GM19328 (cell line): ENCODE results near the gene IGFBPL1.
"Not testable (repeated sequence)": the region's sequence is repeated elsewhere in the genome, so short reads cannot be mapped to it uniquely, and the experiment has no call there.

Experiments
- ATAC-seq: cut with Tn5 transposase; IDR thresholded peaks from one replicate; pipeline ENCODE4 v1.9.1; 2021; ENCODE audit warnings: mild to moderate bottlenecking, moderate library complexity; ENCODE audit not compliant: unreplicated experiment

Gene IGFBPL1

DNA sequence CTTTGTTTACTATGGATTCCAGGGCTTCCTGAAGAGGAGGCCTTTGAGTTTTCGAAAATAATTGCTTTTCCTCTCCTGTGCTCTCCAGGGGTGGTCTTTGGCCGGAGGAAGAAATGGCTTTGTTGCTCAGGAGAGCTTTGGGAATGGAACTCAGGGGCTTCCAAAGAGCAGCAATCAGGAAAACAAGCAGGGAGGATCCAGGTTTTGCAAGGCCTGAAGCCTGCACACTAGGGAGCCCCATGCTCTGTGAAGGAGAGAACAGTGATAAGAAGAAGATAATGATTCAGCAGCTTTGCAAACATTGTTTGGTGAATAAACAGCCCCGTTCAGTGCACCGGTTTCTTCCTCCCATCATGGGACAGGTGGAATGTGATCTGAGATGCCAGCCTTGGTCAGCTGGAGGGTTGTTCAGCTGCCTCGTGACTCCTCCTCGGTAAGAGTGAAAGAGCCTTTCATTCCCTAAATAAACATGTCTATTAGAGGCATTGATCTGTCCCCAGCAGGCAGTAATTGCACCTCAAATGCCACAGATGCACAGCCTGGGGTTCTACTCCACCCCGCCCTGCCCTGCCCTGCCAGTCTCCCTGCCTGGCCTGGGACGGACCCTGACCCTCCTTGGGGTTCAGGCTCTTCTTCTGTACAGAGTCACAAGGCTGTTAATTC is 43.3 kb downstream of the IGFBPL1 start:
- ATAC-seq: no peak

DNA sequence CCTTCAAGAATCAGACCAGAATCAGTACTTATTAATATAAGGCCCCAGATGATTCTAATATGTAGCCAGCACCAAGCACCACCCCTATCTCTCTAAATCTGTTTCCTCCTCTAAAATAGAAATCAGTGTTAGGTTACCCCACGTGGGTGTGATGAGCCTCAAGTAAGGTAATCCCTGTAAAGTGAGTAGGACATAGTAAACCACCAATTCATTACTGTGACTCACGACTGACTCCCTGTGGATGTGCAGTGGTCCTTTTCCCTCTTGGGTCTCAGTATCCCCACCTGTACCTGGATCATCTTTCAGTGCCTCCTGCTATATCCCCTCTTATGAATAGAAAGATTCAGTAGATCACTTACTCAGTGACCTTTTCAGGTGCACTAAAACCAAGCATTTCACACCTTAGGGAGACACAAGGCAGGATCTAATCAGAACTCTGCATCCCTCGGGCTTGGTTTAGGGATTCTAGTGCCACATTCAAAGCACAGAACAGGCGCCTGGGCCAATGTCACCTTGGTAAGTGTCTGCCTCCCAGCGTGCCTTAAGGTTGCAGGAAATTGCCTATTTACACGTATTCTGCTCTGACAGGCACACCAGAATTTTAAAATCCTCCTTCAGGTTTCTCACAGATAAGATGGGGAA is 43.9 kb downstream of the IGFBPL1 start:
- no peak for ATAC-seq

DNA sequence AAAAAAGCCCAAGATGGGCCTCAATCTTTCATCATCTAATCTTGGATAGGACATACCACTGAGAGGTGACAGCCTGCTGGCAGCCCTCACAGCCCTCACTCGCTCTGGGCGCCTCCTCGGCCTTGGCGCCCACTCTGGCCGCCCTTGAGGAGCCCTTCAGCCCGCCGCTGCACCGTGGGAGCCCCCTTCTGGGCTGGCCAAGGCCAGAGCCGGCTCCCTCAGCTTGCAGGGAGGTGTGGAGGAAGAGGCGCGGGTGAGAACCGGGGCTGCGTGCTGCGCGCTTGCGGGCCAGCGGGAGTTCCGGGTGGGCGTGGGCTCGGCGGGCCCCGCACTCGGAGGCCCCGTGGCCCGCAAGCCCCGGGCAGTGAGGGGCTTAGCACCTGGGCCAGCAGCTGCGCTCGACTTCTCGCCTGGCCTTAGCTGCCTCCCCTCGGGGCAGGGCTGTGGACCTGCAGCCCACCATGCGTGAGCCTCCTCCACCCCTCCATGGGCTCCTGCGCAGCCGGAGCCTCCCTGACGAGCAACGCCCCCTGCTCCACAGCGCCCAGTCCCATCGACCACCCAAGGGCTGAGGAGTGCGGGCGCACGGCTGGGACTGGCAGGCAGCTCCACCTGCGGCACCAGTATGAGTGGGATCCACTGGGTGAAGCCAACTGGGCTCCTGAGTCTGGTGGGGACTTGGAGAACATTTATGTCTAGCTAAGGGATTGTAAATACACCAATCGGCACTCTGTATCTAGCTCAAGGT is 46.7 kb downstream of the IGFBPL1 start:
- not testable (repeated sequence) for ATAC-seq

DNA sequence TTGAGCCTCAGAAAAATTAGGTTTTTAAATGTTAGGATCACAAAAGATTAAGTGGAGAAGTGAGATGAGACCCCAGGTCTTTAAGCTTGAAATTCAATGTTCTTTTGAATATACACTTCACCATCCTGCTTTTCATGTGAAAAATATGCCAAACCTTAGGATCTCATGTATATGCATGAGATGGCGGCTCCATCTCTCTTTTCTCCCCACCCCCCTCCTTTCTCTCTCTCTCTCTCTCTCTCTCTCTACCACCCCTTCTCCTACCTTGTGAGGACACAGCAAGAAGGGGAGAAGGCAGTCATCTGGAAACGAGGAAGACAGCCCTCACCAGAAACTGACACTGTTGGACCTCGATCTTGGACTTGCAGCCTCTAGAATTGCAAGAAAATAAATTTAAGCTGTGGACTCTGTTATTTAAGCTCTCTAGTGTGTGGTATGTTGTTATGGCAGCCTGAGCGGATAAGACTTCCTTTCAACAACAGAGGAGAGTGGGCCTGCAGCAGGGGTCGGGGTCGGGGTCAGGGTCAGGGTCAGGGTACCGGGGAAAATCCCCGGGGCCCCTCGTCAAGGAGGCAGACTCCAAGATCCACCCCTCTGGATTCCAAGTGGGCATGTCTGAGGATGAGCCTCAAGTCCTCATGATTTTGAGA is 48.1 kb downstream of the IGFBPL1 start:
- no peak for ATAC-seq

DNA sequence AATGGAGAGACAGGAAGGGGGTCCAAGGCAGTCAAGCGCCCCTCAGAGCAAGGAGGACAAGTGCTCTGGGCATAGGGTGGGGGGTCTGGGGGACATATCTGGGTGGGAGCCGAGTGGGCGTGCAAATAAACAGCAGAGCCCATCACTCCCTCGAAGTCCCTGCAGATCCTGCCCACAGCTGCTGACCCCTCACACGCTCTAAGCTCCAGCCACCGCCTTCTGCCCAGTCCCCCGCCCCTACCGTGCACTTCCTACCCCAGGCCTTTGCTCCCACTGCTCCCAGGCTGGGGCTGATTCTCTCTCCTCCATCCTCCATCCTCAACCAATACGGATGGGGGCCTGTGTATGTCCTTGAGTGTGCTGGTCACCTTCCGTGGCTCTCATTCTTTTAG is 48.7 kb downstream of the IGFBPL1 start:
- ATAC-seq: no peak

DNA sequence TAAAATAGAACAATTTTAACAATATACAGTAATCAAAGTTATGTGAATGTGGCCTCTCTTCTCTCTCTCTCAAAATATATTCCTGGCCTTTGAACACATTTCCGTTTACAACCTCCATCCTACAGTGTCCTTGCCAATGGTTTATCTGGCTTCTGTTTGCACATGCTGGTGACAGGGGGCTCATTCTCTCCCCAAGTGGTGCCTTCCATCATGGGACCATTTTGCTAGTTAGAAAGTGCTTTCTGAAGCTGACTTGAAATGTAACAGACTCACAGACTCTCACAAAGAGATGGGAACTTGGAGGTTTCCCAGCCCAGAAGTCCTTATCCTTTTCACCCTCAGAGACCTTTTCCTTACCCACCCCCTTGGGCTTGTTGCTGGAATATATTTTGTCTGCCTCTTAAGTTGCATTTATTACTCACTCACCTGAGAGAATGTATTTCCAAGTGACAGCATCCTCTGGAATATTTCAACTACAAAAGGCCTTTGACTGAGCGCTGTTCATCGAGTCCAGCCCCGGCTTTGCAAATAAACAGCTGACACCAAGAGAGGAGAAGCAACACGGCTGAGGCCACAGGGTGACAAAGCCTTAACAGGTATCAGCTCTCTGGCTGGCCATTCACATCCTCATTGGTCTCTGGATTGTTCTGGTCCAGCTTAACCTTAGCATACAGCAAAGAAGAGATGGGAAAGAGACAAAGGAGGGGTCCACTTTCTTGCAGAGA is 49.2 kb downstream of the IGFBPL1 start:
- ATAC-seq: no peak

DNA sequence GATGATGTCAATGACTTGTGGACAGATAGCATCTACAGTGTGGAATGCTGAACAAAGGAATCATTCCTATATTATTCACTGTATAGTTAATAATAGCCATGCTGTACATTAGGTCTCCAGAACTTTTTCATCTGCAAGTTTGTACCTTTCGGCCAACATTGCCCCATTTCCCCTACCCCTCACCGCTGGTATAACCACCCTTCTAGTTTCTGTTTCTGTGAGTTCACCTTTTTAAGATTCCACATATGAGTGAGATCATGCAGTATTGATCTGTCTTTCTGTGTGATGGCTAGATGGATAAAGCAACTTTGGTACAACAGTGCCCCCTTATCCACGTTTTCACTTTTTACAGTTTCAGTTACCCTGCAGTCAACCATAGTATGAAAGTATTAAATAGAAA is 50.6 kb downstream of the IGFBPL1 start:
- ATAC-seq: no peak

DNA sequence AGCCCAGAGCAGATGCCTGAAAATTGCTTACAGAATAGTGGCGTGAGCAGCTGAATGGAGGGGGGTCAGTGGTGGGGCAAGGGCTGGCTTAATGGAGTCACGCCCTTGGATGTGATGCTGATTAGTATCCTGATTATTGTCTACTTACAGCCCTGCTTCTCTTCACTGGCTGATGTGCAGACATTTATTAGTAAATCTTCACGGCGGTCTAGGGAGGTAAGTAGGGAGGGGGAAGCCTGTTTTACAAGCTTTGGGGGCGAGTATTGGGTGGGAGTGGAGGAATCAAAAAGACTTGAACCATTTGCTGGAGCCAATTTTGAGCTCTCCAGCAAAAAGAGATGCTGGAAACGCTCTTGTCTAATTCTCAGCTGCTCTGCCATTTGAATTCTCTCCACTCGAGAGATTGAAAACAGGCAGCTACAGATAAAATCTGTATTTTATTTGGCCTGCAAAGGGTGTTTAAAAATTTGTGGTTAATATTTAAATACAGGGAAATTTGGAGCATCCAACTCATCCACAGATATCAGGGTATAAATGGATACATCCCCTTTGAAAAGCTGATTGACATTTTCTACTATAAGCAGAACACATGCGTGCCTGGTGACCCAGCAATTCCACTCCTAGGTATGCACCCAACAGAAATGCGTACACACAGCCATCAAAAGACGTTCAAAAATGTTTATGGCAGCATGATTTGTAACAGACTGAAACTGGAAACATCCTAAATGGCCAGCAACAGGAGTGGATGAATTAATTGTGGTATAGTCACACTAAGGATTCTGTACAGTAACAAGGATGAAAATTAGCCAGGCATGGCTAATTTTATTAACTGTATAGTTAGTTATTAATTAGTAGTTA is 51.3 kb downstream of the IGFBPL1 start:
- no peak for ATAC-seq

DNA sequence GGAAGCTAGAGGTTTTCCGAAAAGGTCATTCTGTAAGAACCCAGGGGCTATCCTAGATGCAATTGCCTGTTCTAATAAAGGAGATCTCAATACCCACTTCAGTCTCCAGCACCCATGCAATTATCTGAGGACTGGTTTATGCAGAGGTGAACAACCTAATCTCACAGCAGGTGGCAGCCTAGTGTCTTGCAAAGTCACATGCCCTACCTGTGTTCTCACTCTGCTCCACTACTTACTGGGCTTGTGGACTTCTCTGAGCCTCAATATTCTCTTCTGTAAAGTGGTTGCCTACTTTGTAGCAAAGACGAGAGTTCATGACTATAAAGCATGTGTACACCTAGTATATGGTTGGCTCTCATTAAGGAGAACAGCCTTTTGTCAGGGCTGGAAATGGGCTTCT is 52.8 kb downstream of the IGFBPL1 start:
- ATAC-seq: no peak

DNA sequence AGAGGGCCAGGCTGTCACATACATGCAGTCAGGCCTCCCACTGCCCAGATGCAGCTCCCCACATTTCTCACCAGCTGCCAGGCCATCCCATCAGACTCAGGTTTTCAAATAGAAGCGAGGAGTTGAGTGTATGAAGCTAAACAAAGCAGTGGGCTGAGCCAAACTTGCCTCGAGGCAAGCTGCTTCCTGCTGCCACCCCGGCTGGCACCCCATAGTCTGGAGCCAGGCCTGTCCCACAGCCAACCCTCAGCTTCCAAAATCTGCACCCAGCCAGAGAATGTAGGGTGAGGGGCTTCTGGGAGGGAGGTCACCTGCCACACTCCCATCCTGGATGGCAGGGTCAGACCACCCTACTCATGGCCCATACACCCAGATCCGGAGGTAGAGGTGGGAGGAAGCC is 54.1 kb downstream of the IGFBPL1 start:
- ATAC-seq: no peak

DNA sequence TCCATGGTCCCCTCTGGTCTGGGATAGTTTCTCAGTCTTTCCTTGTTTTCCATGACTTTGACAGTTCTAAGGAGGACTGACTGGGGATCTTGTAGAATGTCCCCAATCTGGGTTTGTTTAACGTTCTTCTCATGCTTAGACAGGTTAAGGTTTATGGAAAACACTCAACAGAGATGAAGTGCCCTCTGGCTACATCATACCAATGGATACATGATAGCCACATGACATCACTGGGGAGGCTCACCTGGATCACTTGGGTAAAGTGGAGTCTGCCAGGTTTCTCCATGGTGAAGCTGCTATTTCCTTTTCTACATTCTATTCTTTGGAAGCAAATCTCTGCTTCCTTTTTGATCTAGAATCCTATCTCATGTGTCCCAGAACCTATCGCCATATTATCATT is 55.5 kb downstream of the IGFBPL1 start:
- ATAC-seq: no peak

DNA sequence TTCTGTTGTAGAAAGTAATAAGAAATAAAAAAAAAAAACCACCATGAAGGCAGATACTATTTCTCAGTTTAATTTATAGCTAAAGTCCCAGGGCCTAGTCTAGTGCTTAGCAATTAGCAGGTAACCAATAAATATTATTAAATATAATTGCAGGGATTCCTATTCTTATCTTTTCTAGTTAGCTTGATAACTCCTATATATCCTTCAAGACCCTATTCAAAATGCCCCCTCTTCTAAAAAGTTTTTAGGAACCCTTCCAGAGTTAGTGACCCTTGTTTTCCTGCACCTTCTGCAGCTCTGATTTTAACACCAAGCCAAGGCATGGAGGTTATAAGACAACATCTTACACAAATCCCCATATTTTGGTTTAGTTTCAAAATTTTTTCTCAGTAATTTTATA is 56.4 kb downstream of the IGFBPL1 start:
- no peak for ATAC-seq

DNA sequence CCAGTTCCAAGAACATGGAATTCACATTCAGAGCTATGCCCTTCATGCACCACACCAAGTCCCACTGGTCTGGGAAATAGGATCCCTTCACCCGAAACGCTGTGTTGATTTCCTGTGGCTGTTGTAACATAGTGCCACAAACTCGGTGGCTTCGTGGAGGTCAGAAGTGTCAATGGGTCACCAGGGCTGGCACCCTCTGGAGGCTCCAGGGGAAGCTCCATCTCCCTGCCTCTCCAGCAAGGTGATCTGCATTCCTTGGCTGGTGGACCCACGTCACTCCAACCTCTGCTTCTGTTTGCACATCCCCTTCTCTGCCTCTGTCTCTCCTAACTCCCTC is 60.7 kb downstream of the IGFBPL1 start:
- no peak for ATAC-seq

DNA sequence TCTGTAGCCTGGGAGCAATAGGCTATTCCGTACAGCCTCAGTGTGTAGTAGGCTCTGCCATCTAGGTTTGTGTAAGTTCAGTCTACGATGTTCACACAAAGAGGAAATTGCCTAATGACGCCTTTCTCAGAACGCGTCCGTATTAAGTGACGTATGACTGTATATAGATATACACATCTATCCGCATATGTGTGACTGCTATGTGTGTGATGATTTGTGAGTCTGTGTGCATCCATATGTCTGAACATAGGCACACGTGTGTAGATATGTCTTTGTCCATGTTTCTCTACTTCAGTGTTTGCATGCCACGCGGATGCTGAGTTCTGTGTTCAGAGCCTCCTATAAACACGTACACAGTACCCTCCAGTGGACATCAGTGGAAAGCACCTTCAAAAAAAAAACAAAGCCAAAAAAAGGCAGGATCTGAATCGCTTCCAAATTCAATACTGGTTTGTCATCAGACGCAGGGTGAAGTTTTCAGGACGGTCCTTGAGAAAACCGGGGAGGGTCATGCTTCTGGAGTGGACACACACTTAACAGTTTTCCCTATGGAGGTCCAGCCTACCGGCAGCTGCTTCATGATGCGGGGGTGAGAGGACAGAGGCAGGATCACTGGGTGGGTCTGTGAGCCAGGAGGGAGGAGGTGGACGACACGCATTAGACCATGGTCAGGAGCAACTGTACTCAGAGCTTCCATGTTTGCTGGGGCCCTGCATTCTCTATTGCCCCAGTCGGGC is 61.2 kb downstream of the IGFBPL1 start:
- ATAC-seq: no peak

DNA sequence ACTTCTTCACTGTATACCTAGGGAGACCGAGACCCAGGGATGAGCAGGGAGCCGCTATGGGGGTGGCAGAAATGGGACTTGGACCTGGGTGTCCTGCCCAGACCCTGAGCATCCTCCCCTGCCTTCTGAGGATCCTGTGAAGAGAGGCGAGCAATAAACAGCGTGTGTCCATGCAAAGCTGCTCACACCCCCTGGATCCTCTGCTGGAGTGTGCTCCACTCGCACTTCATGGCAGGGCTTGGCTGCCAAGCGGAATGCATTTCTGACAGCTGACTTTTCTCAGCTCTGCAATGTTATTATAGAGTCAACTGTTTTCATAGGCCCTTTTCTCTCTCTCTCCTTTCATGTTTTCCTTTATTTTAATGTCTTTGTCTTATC is 62.8 kb downstream of the IGFBPL1 start:
- ATAC-seq: no peak

DNA sequence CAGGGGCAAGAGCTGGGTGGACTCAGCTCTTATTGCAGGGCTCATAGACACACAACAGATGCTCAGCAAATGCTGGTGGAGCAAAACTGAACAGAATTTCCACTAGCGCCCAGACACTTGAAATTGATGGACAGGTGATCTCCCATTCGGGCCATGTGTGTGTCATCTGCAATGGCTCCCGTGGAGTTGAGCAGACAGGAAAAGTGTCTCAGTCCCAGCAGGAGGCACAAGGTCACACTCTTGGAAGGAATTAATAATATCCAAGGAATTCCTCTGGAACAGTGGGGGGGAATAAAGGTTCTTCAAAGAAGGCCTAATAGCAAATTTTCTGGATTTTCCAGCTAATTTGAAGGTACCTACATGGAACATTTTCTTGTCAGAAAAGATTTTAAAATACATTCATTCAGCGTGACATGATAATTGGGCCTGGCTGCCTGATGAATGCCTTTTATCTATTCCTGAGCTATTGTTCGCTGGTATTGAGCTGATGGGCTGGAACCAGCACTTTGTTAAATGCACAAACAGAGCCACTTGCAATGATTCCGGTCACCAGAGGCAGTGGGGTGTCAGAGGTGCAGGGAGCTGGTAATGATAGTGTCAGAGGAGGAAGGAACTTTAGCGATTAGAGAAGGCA is 63.3 kb downstream of the IGFBPL1 start:
- ATAC-seq: no peak

DNA sequence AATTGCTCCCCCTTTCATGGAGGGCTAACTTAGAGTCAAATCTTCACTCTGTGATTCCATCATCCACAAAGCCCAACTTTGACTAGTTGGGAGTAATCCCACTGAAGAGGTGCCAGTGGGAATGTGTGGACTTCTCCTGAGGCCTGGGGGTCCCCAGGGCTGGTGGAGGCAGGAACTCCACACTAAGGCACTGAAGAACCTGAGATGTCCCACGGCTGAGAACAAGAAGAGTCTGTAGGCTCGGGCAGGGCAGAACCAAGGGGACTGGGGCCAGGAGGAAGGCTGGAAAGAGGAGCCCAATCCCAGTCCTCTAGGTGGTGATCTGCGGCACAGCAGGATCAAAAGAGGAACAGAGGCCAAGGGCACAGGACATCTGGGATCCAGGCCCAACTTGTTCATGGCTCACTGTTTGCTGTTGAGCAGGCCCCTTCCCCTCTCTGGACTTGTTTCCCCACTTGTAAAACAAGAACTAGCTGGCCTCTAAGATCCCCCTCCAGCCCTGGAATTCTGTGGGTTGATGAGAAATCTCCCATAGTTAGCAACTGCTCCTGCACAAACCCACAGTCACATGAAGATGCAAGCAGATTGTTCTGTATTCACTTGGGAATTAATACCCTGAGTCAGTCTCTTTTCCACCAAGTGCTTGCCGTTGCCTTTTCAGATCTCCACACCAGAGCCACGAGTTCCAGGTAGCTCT is 64.4 kb downstream of the IGFBPL1 start:
- no peak for ATAC-seq

DNA sequence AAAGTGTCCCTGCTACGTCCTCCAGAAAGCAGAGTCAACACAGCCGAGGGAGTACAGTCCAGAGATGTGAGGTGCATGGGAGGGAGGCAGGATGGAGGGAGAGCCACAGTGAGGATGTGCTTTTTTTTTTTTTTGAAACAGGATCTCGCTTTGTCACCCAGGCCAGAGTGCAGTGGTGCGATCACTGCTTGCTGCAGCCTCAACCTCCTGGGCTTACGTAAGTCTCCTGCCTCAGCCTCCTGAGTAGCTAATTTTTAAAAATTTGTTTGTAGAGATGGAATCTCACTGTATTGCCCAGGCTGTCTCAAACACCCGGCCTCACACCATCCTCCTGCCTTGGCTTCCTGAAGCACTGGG is 65.0 kb downstream of the IGFBPL1 start:
- ATAC-seq: no peak
